Mucosa of rectum (tissue), 2 donors: ENCODE measurements around the gene CHD6.

ENCODE experiments used
- H3K27ac ChIP-seq, 2 donors: one replicate each; pipeline ENCODE4 v1.7.0; 2013; ENCODE audit warnings: inconsistent platforms in 2 of 2, low read depth in 2 of 2, low read length in 2 of 2
- H3K27me3 ChIP-seq, 2 donors: one replicate each; pipeline ENCODE4 v1.7.0; 2013; ENCODE audit warnings: low read length in 2 of 2; ENCODE audit not compliant: control insufficient read depth in 2 of 2, insufficient read depth in 2 of 2
- H3K36me3 ChIP-seq, 2 donors: one replicate each; pipeline ENCODE4 v1.7.0; 2013; ENCODE audit warnings: low read length in 2 of 2; ENCODE audit not compliant: control insufficient read depth in 2 of 2, insufficient read depth in 2 of 2
- H3K4me1 ChIP-seq, 2 donors: one replicate each; pipeline ENCODE4 v1.7.0; 2013; ENCODE audit warnings: low read length in 2 of 2, mild to moderate bottlenecking in 1 of 2; ENCODE audit not compliant: control insufficient read depth in 2 of 2, insufficient read depth in 2 of 2
- H3K4me3 ChIP-seq, 2 donors: one replicate each; pipeline ENCODE4 v1.7.0; 2013; ENCODE audit warnings: low read length in 2 of 2
- H3K9ac ChIP-seq, 2 donors: one replicate each; pipeline ENCODE4 v1.7.0; 2013; ENCODE audit warnings: low read length in 2 of 2, low read depth in 1 of 2, mild to moderate bottlenecking in 1 of 2
- H3K9me3 ChIP-seq, 2 donors: one replicate each; pipeline ENCODE4 v1.7.0; 2013; ENCODE audit warnings: low read length in 2 of 2; ENCODE audit not compliant: control insufficient read depth in 2 of 2
- donor health status: healthy.
- donor health status: Normal muscosa, but diverticular disease.

The CHD6 gene

DNA sequence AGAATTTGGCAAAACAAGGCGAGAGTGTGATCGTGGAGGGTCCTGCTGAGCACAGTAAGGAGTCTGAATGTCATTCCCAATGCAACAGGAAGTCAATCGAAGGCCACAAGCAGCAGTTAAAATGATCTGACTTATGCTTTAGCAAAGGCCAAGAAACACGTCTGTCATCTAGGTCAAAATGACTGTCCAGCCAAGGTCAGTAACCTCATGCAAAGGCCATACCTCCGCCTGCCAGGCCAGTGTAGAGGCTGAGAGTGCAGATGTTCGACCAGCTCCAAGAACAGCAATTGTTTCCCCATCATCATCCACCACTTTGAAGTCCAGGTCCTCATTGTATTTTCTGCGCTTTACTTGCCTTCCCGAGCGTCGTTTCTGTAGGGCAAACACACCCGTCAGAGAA, 105.6 kb downstream of the CHD6 start:
- peaks cover 23 to 27% of the 10 kb centered on the region in 2 donors for H3K4me1 ChIP-seq
- H3K9ac ChIP-seq: no peak overlapping the region
- no peak overlapping the region for H3K27ac ChIP-seq
- no peaks in the 10 kb centered on the region for H3K27me3 ChIP-seq
- H3K36me3 ChIP-seq: peaks cover 8 to 18% of the 10 kb centered on the region in 2 donors
- no peak overlapping the region for H3K4me3 ChIP-seq
- no peaks in the 10 kb centered on the region for H3K9me3 ChIP-seq

DNA sequence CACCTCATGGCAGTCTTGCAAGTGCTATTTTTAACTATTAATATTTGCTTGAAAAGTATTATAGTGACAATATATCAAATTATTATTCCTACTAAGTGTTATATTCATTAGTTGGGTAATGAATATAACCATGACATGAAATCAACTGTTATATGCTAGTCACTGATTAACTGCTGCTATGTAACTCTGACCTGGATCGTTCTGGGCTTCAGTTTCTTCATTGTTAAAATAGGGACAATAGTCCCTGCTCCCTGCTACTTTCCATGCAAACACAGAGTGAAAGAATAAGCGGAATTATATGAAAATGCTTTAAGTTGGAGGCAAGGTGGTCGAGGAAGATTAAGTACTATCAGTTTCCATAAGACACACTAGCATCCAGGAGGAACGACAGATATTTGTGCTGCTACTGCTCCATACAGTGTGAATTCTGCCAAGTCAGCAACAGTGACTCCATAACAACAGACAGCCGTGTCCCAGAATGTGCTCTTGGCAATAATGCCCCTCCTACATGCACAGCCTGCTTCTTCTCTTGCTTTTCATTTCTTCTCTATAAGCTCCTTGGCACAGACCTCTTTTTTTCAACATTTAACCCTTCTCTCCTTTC, 107.2 kb downstream of the CHD6 start:
- Histone ChIP-seq H3K9ac (no peak overlapping the region), H3K36me3 (peaks cover 8 to 18% of the 10 kb centered on the region in 2 donors), H3K4me1 (peaks cover 23 to 30% of the 10 kb centered on the region in 2 donors), H3K4me3 (no peak overlapping the region), H3K27ac (no peak overlapping the region), H3K9me3 (no peaks in the 10 kb centered on the region), H3K27me3 (no peaks in the 10 kb centered on the region)

DNA sequence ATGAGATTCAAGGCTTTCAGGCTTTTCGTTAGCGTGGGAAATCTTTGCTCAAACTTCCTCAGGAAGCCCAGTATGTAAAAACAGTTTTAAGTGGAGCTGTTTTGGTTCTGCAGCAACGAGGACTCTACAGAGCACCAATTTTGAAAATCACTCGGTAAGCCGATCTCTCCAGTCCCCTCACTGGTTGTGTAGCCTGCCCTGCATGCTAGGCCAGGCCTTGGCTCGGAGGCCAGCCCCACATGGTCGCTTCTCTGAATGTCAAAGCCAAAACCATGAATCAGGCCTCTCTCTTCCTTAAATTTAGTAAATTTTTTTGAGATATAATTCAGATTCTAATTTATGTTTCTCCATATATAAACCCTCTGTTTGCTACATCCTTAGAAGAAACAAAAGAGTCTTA, 108.0 kb downstream of the CHD6 start:
- Histone ChIP-seq H3K9me3 (no peaks in the 10 kb centered on the region), H3K27me3 (no peaks in the 10 kb centered on the region), H3K36me3 (peaks cover 8 to 18% of the 10 kb centered on the region in 2 donors), H3K4me3 (no peak overlapping the region), H3K9ac (no peak overlapping the region), H3K27ac (no peak overlapping the region), H3K4me1 (peaks cover 23 to 30% of the 10 kb centered on the region in 2 donors)

DNA sequence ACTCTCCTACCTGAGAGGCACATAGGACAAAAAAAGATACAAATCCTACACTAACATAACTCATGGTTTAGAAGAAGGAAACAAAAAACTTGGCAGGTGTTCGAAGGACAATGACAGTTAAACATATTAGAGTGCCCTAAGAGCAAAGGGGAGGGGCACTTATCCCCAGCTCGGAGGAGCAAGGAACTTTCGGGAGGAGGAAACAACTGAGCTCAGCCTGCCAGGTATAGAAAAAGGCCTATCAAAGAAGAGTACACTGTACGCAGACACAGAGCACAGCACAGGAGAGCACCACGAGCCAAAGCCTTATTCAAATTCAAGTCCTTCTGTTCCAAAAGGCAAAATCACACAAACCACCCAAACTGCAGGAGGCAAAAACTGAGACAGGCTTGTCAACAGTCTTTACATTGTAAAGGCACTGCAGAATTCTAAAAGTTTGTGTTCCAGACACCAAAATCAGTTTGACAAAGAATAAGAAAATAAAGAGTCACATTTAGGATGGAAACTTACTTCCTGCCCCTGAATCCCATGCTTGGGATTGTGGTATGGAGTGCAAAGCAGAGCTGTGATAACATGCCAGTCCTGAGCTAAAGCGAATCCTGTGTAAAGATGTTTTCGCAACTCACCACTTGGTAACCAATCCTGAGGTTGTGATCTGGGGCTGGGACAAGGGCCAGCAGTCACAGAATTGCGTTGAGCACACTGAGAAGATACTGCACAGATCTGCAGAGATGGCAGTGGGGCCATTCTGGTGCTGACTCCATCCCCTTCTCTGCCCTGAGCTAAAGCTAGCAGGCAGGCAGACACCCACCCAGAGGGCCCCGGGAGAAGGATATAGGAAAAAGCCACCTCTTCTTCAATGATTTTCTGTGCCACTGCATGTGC, 108.6 kb downstream of the CHD6 start:
- peak overlapping the region in 1 of 2 donors; percentile 23 for H3K9ac ChIP-seq
- H3K27ac ChIP-seq: peak overlapping the region; percentile 19 to 26
- peaks cover 6 to 17% of the 10 kb centered on the region in 2 donors for H3K36me3 ChIP-seq
- H3K27me3 ChIP-seq: no peaks in the 10 kb centered on the region
- H3K4me1 ChIP-seq: peaks cover 23 to 30% of the 10 kb centered on the region in 2 donors
- H3K9me3 ChIP-seq: no peaks in the 10 kb centered on the region
- peak overlapping the region in 1 of 2 donors; percentile 4 for H3K4me3 ChIP-seq

DNA sequence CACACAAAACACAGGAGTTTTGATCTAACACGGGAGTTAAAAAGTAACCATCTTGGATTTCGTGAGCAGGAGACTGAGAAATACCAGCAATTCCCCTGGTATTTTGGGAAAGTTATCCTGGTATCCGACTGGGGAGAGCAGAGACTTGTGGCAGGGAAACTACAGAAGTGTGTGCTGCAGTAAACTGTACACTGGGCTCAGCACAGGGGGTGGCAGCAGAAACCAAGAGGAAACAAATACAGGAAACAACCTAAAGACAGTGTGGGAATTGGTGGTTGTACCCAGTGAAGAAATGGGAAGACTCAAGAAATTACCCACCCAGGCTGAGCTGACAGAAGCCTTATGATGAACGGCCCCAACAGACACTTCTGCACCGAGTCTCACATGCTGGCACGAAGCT, 109.8 kb downstream of the CHD6 start:
- peak overlapping the region in 1 of 2 donors; percentile 32 for H3K4me3 ChIP-seq
- H3K27ac ChIP-seq: no peak overlapping the region
- peaks cover 3 to 11% of the 10 kb centered on the region in 2 donors for H3K36me3 ChIP-seq
- H3K9ac ChIP-seq: no peak overlapping the region
- H3K4me1 ChIP-seq: peaks cover 23 to 30% of the 10 kb centered on the region in 2 donors
- H3K9me3 ChIP-seq: no peaks in the 10 kb centered on the region
- no peaks in the 10 kb centered on the region for H3K27me3 ChIP-seq

DNA sequence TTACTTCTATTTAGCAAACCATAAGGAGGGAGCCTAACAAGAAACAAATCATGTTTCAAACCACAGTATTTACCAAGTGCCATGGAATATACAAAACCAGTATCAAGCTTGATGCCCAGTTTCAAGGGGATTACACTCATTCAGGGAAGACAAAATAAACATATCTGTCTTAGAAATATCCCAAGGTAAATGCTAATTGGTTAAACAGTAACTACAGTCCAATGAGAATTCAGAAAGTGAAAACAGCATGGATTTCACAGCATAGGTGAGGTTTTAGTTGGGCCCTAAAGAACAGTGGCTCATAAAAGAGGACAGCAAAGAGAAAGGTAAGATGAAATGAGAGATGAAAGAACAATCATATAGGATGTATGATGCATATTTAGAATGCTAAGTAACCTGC, 110.3 kb downstream of the CHD6 start:
- Histone ChIP-seq H3K4me3 (peak overlapping the region in 1 of 2 donors; percentile 32), H3K27me3 (no peaks in the 10 kb centered on the region), H3K4me1 (peaks cover 23 to 30% of the 10 kb centered on the region in 2 donors), H3K36me3 (peaks cover 3 to 11% of the 10 kb centered on the region in 2 donors), H3K27ac (peak overlapping the region in 1 of 2 donors; percentile 10), H3K9me3 (no peaks in the 10 kb centered on the region), H3K9ac (no peak overlapping the region)

DNA sequence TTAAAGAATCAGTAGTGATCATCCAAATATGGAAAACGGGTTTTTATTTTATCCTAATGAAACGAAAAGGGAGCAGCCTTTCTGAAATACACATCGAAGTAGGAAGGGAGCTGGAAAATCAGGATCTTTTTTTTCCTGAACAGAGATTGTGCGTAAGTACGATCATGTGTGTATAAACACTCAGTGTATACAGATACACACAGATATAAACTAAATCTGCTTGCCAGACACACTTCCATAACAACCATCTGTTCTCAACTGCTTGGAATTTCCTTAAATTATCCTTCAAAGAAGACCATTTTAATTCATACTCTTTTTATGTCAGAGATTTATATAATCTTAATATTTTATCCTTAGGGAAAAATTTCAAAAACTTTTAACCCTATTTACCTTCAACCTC, 110.7 kb downstream of the CHD6 start:
- no peak overlapping the region for H3K4me3 ChIP-seq
- peaks cover 23 to 30% of the 10 kb centered on the region in 2 donors for H3K4me1 ChIP-seq
- no peaks in the 10 kb centered on the region for H3K9me3 ChIP-seq
- H3K27me3 ChIP-seq: no peaks in the 10 kb centered on the region
- peaks cover 0 to 7% of the 10 kb centered on the region in 2 donors for H3K36me3 ChIP-seq
- peak overlapping the region in 1 of 2 donors; percentile 10 for H3K27ac ChIP-seq
- H3K9ac ChIP-seq: no peak overlapping the region

DNA sequence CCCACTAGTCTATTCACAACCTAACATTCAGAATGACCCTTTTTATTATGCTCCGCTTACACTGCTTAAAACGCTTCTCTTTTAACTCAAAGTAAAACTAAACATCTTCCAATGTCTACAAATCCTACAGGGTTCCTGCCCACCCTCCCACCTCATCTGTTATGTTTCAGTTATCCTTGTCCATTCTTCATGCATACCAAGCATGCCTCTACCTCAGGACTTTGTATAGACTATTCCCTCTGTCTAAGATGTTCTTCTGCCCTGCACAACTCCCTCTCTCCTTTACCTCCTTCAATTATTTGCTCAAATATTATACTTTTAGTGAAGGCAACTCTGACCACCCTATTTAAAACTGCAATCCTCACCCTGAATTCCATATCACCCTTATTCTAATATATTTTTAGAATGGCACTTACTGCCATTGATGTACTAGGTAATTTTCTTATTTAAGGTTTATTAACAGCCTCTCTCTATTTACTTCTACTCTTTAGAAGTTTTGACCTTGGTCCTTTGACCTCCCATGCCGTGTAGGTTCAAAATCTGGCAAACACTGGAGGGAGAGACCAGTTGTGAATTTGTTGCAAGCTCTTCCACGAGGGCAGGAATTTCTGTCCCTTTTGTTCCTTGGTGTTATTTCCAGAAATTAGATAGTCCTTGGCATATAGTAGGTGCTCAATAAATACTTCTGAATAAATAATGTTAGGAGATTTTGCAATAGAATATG, 111.8 kb downstream of the CHD6 start:
- Histone ChIP-seq H3K4me3 (no peak overlapping the region), H3K27me3 (no peaks in the 10 kb centered on the region), H3K9ac (no peak overlapping the region), H3K4me1 (peaks cover 23 to 30% of the 10 kb centered on the region in 2 donors), H3K27ac (no peak overlapping the region), H3K9me3 (no peaks in the 10 kb centered on the region), H3K36me3 (peaks cover 0 to 4% of the 10 kb centered on the region in 2 donors)

DNA sequence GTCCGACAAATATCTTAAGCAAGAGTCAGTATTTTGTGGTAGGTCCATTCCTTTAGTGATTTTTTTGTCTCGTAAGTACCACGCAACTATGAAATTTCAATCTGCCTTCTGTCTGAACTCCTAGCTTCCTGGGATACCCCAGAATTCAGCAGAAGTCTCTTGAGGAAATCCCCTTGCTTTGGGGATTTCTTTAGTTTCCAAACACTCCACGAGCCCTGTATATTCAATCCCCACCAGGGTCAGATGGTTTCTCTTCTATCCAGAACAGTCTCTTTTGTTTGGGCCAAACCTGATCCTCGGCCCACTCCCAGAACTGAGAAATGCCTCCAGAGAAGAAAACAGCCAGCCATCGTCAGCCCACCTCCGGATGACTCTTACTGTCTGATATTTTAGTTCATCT, 113.0 kb downstream of the CHD6 start:
- no peak overlapping the region for H3K27ac ChIP-seq
- H3K9me3 ChIP-seq: no peaks in the 10 kb centered on the region
- H3K36me3 ChIP-seq: no peaks in the 10 kb centered on the region
- H3K4me1 ChIP-seq: peaks cover 19 to 25% of the 10 kb centered on the region in 2 donors
- H3K4me3 ChIP-seq: no peak overlapping the region
- H3K27me3 ChIP-seq: no peaks in the 10 kb centered on the region
- H3K9ac ChIP-seq: no peak overlapping the region

DNA sequence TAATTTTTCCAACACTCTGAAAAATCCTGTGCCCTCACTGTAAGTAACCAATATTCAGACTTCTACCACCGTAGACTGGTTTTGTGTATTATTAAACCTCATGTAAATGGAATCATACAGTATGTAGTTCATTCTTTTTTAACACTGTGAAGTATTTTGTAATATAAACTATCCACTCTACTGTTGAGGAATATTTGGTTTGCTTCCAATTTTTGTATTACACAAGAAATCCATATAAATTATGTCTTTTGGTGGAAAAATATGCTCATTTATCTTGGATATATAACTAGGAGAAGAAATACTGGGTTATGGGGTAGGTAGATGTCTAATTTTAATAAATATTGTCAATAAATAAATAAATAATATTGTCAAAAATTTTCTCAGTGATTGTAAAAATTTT, 116.8 kb downstream of the CHD6 start:
- Histone ChIP-seq H3K4me3 (no peak overlapping the region), H3K4me1 (no peaks in the 10 kb centered on the region), H3K9ac (no peak overlapping the region), H3K36me3 (peaks cover 5 to 16% of the 10 kb centered on the region in 2 donors), H3K9me3 (no peaks in the 10 kb centered on the region), H3K27ac (no peak overlapping the region), H3K27me3 (no peaks in the 10 kb centered on the region)
